ENCODE results near the gene CLEC2A.
"Not testable (repeated sequence)": the region's sequence is repeated elsewhere in the genome, so short reads cannot be mapped to it uniquely, and the experiment has no call there.

CLEC2A gene

DNA sequence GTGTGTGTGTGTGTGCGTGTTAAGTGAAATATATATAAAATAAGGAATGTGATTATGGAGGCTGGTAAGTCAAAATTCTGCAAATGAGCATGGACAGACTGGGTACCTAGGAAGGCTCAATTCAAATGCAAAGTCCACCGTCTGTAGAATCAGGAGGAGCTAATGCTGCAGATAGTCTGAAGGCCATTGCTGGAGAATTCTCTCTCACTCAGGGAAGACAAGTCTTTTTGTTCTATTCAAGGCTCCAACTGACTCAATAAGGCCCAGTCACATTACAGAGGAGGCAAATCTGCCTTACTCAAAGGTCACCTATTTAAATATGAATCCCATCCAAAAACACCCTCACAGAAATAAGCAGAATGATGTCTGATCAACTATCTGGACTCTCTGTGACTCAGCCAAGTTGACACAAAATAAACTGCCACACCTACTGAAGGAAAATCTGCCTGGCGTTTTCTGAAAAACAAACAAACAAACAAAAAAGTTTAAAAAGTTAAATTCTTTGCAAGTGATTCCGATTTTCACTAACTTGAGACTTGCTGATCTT is 51.6 kb downstream of the CLEC2A start:
- DNase-seq, result no peak

DNA sequence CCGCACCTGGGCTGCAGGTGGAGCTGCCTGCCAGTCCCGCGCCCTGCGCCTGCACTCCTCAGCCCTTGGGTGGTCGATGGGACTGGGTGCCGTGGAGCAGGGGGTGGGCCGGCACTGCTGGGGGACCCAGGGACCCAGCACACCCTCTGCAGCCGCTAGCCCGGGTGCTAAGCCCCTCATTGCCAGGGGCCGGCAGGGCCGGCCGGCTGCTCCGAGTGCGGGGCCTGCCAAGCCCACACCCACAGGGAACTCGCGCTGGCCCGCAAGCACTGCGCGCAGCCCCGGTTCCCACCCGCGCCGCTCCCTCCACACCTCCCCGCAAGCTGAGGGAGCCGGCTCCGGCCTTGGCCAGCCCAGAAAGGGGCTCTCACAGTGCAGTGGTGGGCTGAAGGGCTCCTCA is 56.0 kb downstream of the CLEC2A start:
- not testable (repeated sequence) for DNase-seq

DNA sequence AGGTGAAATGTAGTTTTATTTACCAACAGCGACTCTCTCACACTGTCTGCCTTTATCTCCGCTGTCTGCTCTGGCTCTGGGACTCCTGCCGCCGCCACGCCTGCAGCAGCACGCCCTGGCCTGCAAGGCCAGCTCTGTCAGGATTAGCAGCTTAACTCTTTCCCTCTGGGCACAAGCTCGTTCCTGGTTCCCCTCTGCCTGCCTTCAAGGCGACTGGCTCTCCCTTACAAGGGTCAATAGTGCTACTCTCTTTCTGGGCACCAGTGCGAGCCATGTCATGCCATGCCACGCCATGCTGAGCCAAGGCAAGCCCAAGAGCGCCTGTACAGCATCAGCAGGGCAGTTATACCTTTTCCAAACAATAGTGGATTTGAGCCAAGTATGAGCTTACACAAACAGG is 59.4 kb downstream of the CLEC2A start:
- DNase-seq, result no peak

DNA sequence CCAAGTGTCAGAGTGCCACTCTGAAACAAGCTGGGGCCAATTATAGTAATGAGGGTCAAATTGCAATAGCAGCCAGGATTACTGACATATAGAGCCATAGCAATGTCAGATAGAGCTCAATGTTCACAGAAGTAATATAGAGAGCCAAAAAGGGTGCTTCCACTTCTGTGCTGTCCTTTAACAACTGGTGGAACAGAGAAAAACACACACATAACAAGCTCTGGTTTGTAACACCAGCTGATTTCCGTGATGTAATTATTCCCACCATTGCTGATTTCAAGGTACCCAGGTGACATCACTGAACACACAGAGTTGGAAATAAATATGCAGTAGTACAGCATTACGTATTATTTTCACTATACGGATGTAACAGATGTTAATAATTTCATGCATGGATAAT is 60.0 kb downstream of the CLEC2A start:
- no peak for DNase-seq

DNA sequence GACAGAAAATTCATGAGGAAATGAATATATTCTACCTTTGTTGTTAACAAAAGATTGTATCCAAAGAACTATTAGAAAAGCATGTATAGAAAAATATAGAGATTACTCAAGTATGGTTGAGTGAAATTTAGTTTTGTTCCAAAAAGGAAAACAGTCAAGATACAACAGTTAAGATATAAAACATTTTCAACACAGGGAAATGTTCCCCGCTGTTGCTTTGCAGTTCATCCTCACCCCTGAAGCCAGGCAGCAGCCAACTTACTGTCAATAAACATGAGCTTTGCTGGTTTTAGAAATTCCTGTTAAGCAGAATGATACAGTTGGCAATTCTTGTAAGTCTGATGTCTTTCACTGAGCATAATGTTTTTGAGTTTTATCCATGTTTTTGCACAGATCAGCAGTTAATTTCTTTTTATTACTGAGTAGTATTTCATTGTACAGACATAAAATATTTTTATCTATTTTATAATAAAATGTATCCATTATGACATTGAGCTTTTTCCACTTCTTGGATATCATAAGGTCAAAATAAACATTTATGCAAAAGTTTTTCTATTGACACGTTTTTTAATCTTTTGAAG is 61.8 kb downstream of the CLEC2A start:
- no peak for DNase-seq

DNA sequence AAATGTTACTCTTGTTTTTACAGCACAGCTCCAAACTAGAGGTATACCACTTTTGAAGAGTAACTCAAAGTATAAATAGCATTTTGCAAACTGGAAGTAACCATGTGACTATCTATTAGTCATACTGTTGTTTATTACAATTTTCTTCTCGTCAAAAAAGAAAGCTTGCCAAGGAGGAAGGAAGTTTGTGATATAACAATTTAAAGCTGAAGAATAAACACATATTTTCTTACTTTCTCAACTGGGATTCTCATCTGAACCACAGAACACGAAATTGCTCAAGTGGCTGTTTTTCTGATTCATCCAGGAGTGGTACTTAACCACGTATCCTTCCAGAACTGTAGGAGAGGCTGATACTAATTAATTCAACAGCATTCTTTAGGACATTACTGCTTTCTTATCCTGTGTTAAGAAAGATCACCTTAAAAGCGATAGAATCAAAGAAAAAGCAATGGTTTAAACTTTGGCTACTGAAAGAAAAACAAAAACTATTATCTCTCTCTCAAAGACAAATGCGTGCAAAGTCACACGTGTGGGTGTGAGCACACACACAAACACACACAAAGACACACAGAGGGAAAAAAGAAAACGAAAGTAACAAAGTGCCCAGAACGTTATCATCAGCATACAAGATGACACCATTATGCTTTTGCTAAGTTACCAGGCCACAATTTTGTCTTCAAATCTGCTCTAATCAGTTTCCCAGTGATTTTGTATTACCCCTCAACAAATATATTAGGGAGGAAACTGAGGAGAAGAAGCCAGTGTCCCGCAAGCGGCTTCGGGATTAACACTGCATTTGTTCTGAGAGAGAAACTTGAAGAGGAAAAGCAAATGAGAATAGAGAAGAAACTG is 62.6 kb downstream of the CLEC2A start, which contains the start of gene CLEC2B:
Gene CLEC2B, minus strand, starts transcription at position 48 of the 855 bp plus-strand sequence.
- peak; percentile 57 for DNase-seq

DNA sequence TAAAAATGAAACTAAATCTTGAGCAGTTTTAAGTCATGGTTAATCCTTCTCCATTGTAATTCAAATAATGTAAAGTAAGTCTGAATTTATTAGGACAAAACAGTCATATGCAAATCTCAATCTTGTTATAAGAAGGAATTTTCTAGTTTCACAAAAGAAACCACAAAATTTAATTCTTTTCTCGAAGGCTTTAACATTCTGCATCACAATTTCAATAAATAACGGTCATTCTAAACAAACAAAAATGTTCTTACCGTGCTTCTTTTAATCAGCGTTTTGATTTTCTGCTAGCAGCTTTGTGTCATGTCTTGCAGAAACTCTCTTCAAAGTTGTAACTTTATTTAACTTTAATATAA is 63.2 kb downstream of the CLEC2A start:
- no peak for DNase-seq

DNA sequence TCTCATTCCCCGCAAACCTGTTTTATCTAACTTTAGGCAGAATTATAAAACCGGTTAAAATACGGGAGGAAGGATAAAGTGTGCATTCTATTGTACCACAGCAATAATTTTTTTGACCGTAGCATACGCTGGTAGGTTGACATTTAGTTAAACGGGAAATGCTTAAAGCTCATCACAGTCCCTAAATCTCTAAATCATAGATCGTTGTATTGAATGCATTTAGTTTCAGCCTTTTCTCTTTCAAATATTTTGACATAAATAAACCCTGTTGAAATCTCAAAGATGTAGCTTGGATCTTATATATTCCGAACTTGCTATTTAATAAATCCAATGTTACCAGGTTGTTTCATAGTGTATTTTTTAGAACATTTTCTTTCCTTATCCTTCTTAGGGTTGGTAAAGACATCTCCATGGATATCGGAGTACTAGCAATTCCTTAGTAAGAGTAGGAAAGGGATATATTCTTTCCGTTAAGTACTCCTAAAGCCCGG is 63.8 kb downstream of the CLEC2A start:
- DNase-seq, result peak; percentile 17

DNA sequence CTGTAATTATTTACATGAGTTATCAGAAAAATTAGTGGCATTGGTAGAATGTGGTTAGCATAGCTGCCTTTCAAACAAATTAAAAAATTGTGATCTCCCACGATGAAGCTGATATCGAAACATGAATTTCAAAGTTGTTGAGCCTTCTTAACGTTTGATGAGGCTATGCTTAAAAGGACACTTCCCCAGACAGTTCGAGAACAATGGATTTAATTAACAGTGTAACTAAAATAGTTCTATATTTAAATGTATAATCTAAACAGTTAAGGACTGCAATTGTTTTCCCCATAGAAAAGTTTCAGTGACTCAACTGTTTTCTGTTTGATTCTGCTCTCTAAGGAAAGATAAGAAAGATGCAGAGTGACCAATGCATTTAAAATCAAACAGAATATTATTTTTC is 64.6 kb downstream of the CLEC2A start:
- no peak for DNase-seq

DNA sequence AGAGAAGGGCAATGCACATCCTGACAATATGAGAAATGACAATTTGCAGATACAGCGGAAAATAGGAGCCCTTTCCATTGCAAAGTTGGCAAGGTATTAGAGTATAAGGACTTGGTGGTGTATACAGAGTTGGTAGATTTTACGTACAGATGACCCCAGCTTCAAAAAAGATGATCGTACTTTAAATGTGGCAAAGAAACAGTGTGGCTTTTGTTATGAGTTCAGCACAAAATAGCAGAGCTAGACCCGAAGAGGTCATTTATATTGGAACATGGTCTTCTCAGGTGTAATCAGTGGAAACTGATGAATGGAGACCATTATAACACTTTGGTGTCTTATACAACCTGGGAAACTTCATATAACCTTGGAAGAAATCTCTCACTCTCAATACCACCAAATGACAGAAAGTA is 65.3 kb downstream of the CLEC2A start:
- no peak for DNase-seq

DNA sequence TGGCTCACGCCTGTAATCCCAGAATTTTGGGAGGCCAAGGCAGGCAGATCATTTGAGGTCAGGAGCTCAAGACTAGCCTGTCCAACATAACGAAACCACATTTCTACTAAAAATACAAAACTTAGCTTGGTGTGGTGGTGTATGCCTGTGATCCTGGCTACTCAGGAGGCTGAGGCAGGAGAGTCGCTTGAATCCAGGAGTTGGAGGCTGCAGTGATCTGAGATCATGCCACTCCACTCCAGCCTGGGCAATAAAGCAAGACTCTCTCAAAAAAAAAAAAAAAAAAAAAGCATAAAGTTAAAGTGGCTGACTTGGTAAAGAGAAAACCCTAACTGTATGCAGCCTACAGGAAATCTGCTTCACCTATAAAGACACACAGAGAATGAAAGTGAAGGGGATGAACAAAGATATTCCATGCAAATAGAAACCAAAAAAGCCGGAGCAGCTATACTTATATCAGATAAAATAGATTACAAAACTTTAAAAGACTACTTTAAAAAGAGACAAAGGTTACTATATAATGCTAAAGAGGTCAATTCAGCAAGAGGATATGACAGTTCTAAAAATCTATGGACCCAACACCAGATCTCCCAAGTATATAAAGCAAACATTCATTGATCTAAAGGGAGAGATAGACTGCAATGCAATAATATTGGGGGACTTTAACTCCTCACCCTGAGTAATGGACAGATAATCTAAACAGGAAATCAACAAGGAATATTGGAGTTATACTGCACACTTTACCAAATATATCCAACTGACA is 67.1 kb downstream of the CLEC2A start:
- DNase-seq, result no peak

All from central memory CD4-positive, alpha-beta T cell (primary cell).